Measurements from ENCODE around the gene CIC.

- TF ChIP-seq TARDBP (IDR thresholded peaks at IDR 0.05; ENCODE audit: borderline replicate concordance) (no peak), POLR2A (IDR thresholded peaks at IDR 0.05; ENCODE audit: low read depth, low read length) (peak; percentile 23; the same call in 1 of the 2 replicates), MXI1 (IDR thresholded peaks at IDR 0.05; ENCODE audit: low read depth, low read length) (no peak), FOS (IDR thresholded peaks at IDR 0.05; ENCODE audit: borderline replicate concordance, extremely low read depth, insufficient read length) (no peak), PBX3 (IDR thresholded peaks at IDR 0.05; ENCODE audit: insufficient replicate concordance, low read depth, low read length) (no peak), TCF12 (IDR thresholded peaks at IDR 0.05; ENCODE audit: low read depth, low read length) (no peak), ETV6 (conservative IDR thresholded peaks at IDR 0.05 in 1 of 2, IDR thresholded peaks at IDR 0.05 in 1 of 2; ENCODE audit: borderline replicate concordance in 1 of 2, low read depth in 1 of 2) (no peak), NFYB (IDR thresholded peaks at IDR 0.05; ENCODE audit: insufficient read depth, low read depth, low read length) (no peak), EGR1 (IDR thresholded peaks at IDR 0.05; ENCODE audit: borderline replicate concordance in 1 of 2, low read depth in 2 of 2, low read length in 2 of 2) (no peak), ZNF274 (IDR thresholded peaks at IDR 0.05; ENCODE audit: insufficient read depth, insufficient read length) (no peak), BCL3 (IDR thresholded peaks at IDR 0.05; ENCODE audit: borderline replicate concordance, insufficient read depth, low read depth, low read length, poor library complexity, severe bottlenecking) (no peak), CREB1 (IDR thresholded peaks at IDR 0.05; ENCODE audit: low read depth) (0 out of 2 replicates have a peak, but pooled peaks have one; percentile 32), RFX5 (IDR thresholded peaks at IDR 0.05; ENCODE audit: low read depth, low read length) (no peak)
- TF ChIP-seq, protein P1, sequence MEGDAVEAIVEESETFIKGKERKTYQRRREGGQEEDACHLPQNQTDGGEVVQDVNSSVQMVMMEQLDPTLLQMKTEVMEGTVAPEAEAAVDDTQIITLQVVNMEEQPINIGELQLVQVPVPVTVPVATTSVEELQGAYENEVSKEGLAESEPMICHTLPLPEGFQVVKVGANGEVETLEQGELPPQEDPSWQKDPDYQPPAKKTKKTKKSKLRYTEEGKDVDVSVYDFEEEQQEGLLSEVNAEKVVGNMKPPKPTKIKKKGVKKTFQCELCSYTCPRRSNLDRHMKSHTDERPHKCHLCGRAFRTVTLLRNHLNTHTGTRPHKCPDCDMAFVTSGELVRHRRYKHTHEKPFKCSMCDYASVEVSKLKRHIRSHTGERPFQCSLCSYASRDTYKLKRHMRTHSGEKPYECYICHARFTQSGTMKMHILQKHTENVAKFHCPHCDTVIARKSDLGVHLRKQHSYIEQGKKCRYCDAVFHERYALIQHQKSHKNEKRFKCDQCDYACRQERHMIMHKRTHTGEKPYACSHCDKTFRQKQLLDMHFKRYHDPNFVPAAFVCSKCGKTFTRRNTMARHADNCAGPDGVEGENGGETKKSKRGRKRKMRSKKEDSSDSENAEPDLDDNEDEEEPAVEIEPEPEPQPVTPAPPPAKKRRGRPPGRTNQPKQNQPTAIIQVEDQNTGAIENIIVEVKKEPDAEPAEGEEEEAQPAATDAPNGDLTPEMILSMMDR (IDR thresholded peaks at IDR 0.05 in 2 of 3, conservative IDR thresholded peaks at IDR 0.05 in 1 of 3; ENCODE audit: control insufficient read depth in 2 of 3, extremely low read depth in 1 of 3, insufficient read depth in 1 of 3, low read depth in 3 of 3, low read length in 3 of 3) = no peak
These were observed 17.4 kb downstream of the CIC start for GRCh38 chr19:42286349-42287016.

All from GM12878 (cell line).